ENCODE data around the gene KIF5C. TPM values are rescaled to one million over a fixed set of nuclear protein-coding genes. Genes with fewer than 3 reads are reported as not detected.

KIF5C gene
- polyA plus RNA-seq, 2 donors = 0.16 to 0.18 TPM

- WGBS, 2 donors = 76 to 81% methylated on average over 6 of the region's 6 CpGs
- H3K27me3 ChIP-seq (ENCODE audit: control insufficient read depth in 1 of 2, insufficient read depth in 2 of 2, low read length in 2 of 2) = peaks cover 0 to 3% of the 10 kb centered on the region in 2 donors
- no peak overlapping the region for H3K4me3 ChIP-seq (ENCODE audit: low read depth in 1 of 2, low read length in 2 of 2)
- H3K36me3 ChIP-seq (ENCODE audit: control insufficient read depth in 2 of 2, insufficient read depth in 2 of 2, low read length in 1 of 2) = no peaks in the 10 kb centered on the region
- no peak overlapping the region for H3K27ac ChIP-seq (ENCODE audit: low read depth in 2 of 2, low read length in 1 of 2)
- H3K4me1 ChIP-seq (ENCODE audit: control insufficient read depth in 2 of 2, insufficient read depth in 2 of 2, low read length in 1 of 2) = no peaks in the 10 kb centered on the region
- H3K9me3 ChIP-seq (ENCODE audit: control insufficient read depth in 2 of 2, insufficient read depth in 1 of 2, low read depth in 1 of 2, low read length in 1 of 2) = no peaks in the 10 kb centered on the region
These were observed 112.3 kb downstream of the KIF5C start for GRCh38 chr2:148987286-148987685.

GRCh38 chr2:148988337-148988736 lies 113.3 kb downstream of the KIF5C start:
- Histone ChIP-seq H3K4me3 (ENCODE audit: low read depth in 1 of 2, low read length in 2 of 2) (no peak overlapping the region), H3K27ac (ENCODE audit: low read depth in 2 of 2, low read length in 1 of 2) (no peak overlapping the region), H3K4me1 (ENCODE audit: control insufficient read depth in 2 of 2, insufficient read depth in 2 of 2, low read length in 1 of 2) (no peaks in the 10 kb centered on the region), H3K9me3 (ENCODE audit: control insufficient read depth in 2 of 2, insufficient read depth in 1 of 2, low read depth in 1 of 2, low read length in 1 of 2) (no peaks in the 10 kb centered on the region), H3K36me3 (ENCODE audit: control insufficient read depth in 2 of 2, insufficient read depth in 2 of 2, low read length in 1 of 2) (no peaks in the 10 kb centered on the region), H3K27me3 (ENCODE audit: control insufficient read depth in 1 of 2, insufficient read depth in 2 of 2, low read length in 2 of 2) (peaks cover 0 to 3% of the 10 kb centered on the region in 2 donors)
- 74 to 96% methylated on average over 1 of the region's 1 CpG for WGBS, 2 donors

GRCh38 chr2:148989882-148990493 lies 115.0 kb downstream of the KIF5C start:
- 27 to 28% methylated on average over 6 of the region's 6 CpGs for WGBS, 2 donors
- no peak overlapping the region for H3K27ac ChIP-seq (ENCODE audit: low read depth in 2 of 2, low read length in 1 of 2)

DNA sequence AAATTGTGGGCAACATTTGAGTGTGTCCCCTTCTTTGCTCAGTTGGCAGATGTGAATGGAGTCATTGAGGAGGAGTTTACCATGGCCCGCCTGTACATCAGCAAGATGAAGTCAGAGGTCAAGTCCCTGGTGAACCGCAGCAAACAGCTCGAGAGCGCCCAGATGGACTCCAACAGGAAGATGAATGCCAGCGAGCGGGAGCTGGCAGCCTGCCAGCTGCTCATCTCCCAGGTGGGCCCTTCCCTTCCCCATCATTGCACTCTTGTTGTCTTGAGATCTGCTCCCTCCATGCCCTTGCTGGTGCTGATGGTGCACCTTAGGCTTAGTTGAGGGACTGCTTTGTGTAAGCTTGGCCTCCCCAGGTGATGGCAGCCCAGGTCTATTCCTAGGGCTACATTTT lies 115.9 kb downstream of the KIF5C start:
- WGBS, 2 donors = 64 to 74% methylated on average over 6 of the region's 6 CpGs

More at GRCh38 chr2:148989882-148990493, 115.0 kb downstream of the KIF5C start:
- no peaks in the 10 kb centered on the region for H3K4me1 ChIP-seq (ENCODE audit: control insufficient read depth in 2 of 2, insufficient read depth in 2 of 2, low read length in 1 of 2)
- H3K36me3 ChIP-seq (ENCODE audit: control insufficient read depth in 2 of 2, insufficient read depth in 2 of 2, low read length in 1 of 2) = peaks cover 4 to 5% of the 10 kb centered on the region in 2 donors
- no peaks in the 10 kb centered on the region for H3K9me3 ChIP-seq (ENCODE audit: control insufficient read depth in 2 of 2, insufficient read depth in 1 of 2, low read depth in 1 of 2, low read length in 1 of 2)
- peaks cover 0 to 3% of the 10 kb centered on the region in 2 donors for H3K27me3 ChIP-seq (ENCODE audit: control insufficient read depth in 1 of 2, insufficient read depth in 2 of 2, low read length in 2 of 2)
- H3K4me3 ChIP-seq (ENCODE audit: low read depth in 1 of 2, low read length in 2 of 2) = no peak overlapping the region

GRCh38 chr2:148992448-148992847 lies 117.4 kb downstream of the KIF5C start:
- H3K27me3 ChIP-seq (ENCODE audit: control insufficient read depth in 1 of 2, insufficient read depth in 2 of 2, low read length in 2 of 2) = peaks cover 0 to 3% of the 10 kb centered on the region in 2 donors
- H3K36me3 ChIP-seq (ENCODE audit: control insufficient read depth in 2 of 2, insufficient read depth in 2 of 2, low read length in 1 of 2) = peaks cover 4 to 5% of the 10 kb centered on the region in 2 donors
- H3K27ac ChIP-seq (ENCODE audit: low read depth in 2 of 2, low read length in 1 of 2) = no peak overlapping the region
- no peaks in the 10 kb centered on the region for H3K4me1 ChIP-seq (ENCODE audit: control insufficient read depth in 2 of 2, insufficient read depth in 2 of 2, low read length in 1 of 2)
- no peaks in the 10 kb centered on the region for H3K9me3 ChIP-seq (ENCODE audit: control insufficient read depth in 2 of 2, insufficient read depth in 1 of 2, low read depth in 1 of 2, low read length in 1 of 2)
- no peak overlapping the region for H3K4me3 ChIP-seq (ENCODE audit: low read depth in 1 of 2, low read length in 2 of 2)

More for the DNA sequence above, 115.9 kb downstream of the KIF5C start:
- H3K4me1 ChIP-seq (ENCODE audit: control insufficient read depth in 2 of 2, insufficient read depth in 2 of 2, low read length in 1 of 2) = no peaks in the 10 kb centered on the region
- H3K27ac ChIP-seq (ENCODE audit: low read depth in 2 of 2, low read length in 1 of 2) = no peak overlapping the region
- H3K27me3 ChIP-seq (ENCODE audit: control insufficient read depth in 1 of 2, insufficient read depth in 2 of 2, low read length in 2 of 2) = peaks cover 0 to 3% of the 10 kb centered on the region in 2 donors
- peaks cover 4 to 5% of the 10 kb centered on the region in 2 donors for H3K36me3 ChIP-seq (ENCODE audit: control insufficient read depth in 2 of 2, insufficient read depth in 2 of 2, low read length in 1 of 2)
- no peaks in the 10 kb centered on the region for H3K9me3 ChIP-seq (ENCODE audit: control insufficient read depth in 2 of 2, insufficient read depth in 1 of 2, low read depth in 1 of 2, low read length in 1 of 2)
- H3K4me3 ChIP-seq (ENCODE audit: low read depth in 1 of 2, low read length in 2 of 2) = no peak overlapping the region

GRCh38 chr2:148993351-148993750 lies 118.3 kb downstream of the KIF5C start:
- no peaks in the 10 kb centered on the region for H3K9me3 ChIP-seq (ENCODE audit: control insufficient read depth in 2 of 2, insufficient read depth in 1 of 2, low read depth in 1 of 2, low read length in 1 of 2)
- no peaks in the 10 kb centered on the region for H3K4me1 ChIP-seq (ENCODE audit: control insufficient read depth in 2 of 2, insufficient read depth in 2 of 2, low read length in 1 of 2)
- no peak overlapping the region for H3K27ac ChIP-seq (ENCODE audit: low read depth in 2 of 2, low read length in 1 of 2)
- H3K27me3 ChIP-seq (ENCODE audit: control insufficient read depth in 1 of 2, insufficient read depth in 2 of 2, low read length in 2 of 2) = peaks cover 0 to 3% of the 10 kb centered on the region in 2 donors
- WGBS, 2 donors = 71 to 74% methylated on average over 3 of the region's 3 CpGs
- H3K36me3 ChIP-seq (ENCODE audit: control insufficient read depth in 2 of 2, insufficient read depth in 2 of 2, low read length in 1 of 2) = peaks cover 4 to 5% of the 10 kb centered on the region in 2 donors
- no peak overlapping the region for H3K4me3 ChIP-seq (ENCODE audit: low read depth in 1 of 2, low read length in 2 of 2)

DNA sequence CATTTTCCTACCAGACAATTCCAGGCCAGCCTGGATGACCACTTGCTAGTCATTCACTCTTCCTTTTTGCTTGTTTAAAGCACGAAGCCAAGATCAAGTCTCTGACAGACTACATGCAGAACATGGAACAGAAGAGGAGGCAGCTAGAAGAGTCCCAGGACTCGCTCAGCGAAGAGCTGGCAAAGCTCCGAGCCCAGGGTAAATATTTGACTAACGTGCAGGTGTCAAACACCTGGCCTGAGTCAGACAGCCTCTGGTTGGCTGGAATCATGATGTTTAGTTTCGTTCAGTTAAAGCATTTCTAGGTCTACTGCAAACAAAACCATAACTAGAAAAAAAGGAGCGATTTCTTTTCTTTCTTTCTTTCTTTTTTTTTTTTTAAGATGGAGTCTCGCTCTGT lies 119.3 kb downstream of the KIF5C start:
- 55 to 60% methylated on average over 8 of the region's 8 CpGs for WGBS, 2 donors
- peaks cover 0 to 3% of the 10 kb centered on the region in 2 donors for H3K27me3 ChIP-seq (ENCODE audit: control insufficient read depth in 1 of 2, insufficient read depth in 2 of 2, low read length in 2 of 2)
- no peaks in the 10 kb centered on the region for H3K4me1 ChIP-seq (ENCODE audit: control insufficient read depth in 2 of 2, insufficient read depth in 2 of 2, low read length in 1 of 2)
- H3K27ac ChIP-seq (ENCODE audit: low read depth in 2 of 2, low read length in 1 of 2) = no peak overlapping the region
- H3K9me3 ChIP-seq (ENCODE audit: control insufficient read depth in 2 of 2, insufficient read depth in 1 of 2, low read depth in 1 of 2, low read length in 1 of 2) = no peaks in the 10 kb centered on the region
- no peak overlapping the region for H3K4me3 ChIP-seq (ENCODE audit: low read depth in 1 of 2, low read length in 2 of 2)
- peaks cover 4 to 5% of the 10 kb centered on the region in 2 donors for H3K36me3 ChIP-seq (ENCODE audit: control insufficient read depth in 2 of 2, insufficient read depth in 2 of 2, low read length in 1 of 2)

DNA sequence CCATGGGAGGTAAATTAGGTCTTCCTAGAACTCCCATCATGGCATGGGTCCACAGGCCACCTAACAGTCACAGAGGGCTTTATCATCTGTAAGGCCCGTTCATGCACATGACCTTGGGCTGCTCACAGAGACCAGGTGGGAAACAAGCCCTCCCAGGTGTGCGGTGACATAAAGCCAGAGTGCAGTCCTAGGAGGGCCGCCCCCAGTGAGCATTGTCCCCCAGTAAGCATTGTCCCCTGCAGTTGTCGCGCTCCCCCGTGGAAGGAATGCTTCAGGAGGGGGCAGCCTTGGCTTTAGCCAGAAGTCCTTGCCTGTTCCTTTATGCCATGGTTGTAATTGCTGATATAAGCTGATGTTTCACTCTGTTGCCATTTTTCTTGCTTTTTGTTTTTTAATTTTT lies 121.8 kb downstream of the KIF5C start:
- no peak overlapping the region for H3K27ac ChIP-seq (ENCODE audit: low read depth in 2 of 2, low read length in 1 of 2)
- 88 to 93% methylated on average over 6 of the region's 6 CpGs for WGBS, 2 donors
- no peak overlapping the region for H3K4me3 ChIP-seq (ENCODE audit: low read depth in 1 of 2, low read length in 2 of 2)
- H3K9me3 ChIP-seq (ENCODE audit: control insufficient read depth in 2 of 2, insufficient read depth in 1 of 2, low read depth in 1 of 2, low read length in 1 of 2) = no peaks in the 10 kb centered on the region
- no peaks in the 10 kb centered on the region for H3K27me3 ChIP-seq (ENCODE audit: control insufficient read depth in 1 of 2, insufficient read depth in 2 of 2, low read length in 2 of 2)
- peaks cover 4 to 5% of the 10 kb centered on the region in 2 donors for H3K36me3 ChIP-seq (ENCODE audit: control insufficient read depth in 2 of 2, insufficient read depth in 2 of 2, low read length in 1 of 2)
- peaks cover 0 to 2% of the 10 kb centered on the region in 2 donors for H3K4me1 ChIP-seq (ENCODE audit: control insufficient read depth in 2 of 2, insufficient read depth in 2 of 2, low read length in 1 of 2)

DNA sequence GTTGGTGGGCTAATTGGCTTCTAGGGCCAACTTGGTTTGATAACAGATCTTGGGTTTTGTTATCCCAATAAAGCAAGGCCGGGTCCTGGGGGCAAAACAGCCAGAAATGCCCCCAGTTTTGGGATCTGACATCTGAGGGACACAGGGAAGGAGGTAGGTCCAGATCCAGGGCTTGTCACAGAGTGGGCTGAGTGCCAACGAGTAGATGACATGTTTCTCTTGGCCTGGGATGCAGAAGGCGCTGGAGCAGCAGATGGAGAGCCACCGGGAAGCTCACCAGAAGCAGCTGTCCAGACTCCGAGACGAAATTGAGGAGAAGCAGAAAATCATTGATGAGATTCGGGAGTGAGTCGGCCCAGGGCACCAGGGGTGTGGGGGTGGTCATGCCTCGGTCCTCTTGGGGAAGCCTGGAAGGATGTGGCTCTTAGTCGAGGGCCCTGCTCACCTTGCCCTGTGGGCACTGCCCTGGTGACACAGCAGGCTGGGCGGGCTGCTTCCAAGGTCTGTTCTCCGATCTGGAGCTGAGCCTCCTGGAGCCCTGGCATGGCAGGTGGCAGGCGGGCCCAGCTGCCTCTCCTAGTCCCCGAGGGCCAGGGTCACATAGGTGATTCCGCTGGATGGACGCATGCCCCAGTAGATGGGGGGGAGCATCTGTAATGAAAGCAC lies 123.3 kb downstream of the KIF5C start:
- Histone ChIP-seq H3K4me3 (ENCODE audit: low read depth in 1 of 2, low read length in 2 of 2) (no peak overlapping the region), H3K27me3 (ENCODE audit: control insufficient read depth in 1 of 2, insufficient read depth in 2 of 2, low read length in 2 of 2) (no peaks in the 10 kb centered on the region), H3K4me1 (ENCODE audit: control insufficient read depth in 2 of 2, insufficient read depth in 2 of 2, low read length in 1 of 2) (peaks cover 0 to 2% of the 10 kb centered on the region in 2 donors), H3K36me3 (ENCODE audit: control insufficient read depth in 2 of 2, insufficient read depth in 2 of 2, low read length in 1 of 2) (peaks cover 4 to 5% of the 10 kb centered on the region in 2 donors), H3K27ac (ENCODE audit: low read depth in 2 of 2, low read length in 1 of 2) (no peak overlapping the region), H3K9me3 (ENCODE audit: control insufficient read depth in 2 of 2, insufficient read depth in 1 of 2, low read depth in 1 of 2, low read length in 1 of 2) (no peaks in the 10 kb centered on the region)
- WGBS, 2 donors = 81 to 88% methylated on average over 16 of the region's 16 CpGs

DNA sequence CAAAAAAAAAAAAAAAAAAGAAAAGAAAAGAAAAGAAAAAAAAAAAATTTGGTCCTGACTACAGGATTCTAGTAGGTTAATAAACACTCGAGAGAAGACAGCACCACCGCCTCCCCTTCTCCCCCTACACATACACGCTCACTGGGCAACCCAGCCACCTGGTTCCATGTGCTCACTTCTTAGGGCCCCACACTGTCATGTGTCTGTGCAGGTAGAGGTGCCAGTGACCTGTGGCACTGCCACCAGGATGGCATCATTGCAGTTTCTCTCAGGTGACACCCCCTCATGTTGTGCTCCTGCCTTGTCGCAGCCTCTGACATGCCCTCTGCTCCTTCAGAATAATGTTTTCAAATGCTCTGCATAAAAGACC lies 123.8 kb downstream of the KIF5C start:
- 93 to 96% methylated on average over 4 of the region's 4 CpGs for WGBS, 2 donors
- Histone ChIP-seq H3K4me3 (ENCODE audit: low read depth in 1 of 2, low read length in 2 of 2) (no peak overlapping the region), H3K27me3 (ENCODE audit: control insufficient read depth in 1 of 2, insufficient read depth in 2 of 2, low read length in 2 of 2) (no peaks in the 10 kb centered on the region), H3K36me3 (ENCODE audit: control insufficient read depth in 2 of 2, insufficient read depth in 2 of 2, low read length in 1 of 2) (peaks cover 4 to 5% of the 10 kb centered on the region in 2 donors), H3K4me1 (ENCODE audit: control insufficient read depth in 2 of 2, insufficient read depth in 2 of 2, low read length in 1 of 2) (peaks cover 0 to 2% of the 10 kb centered on the region in 2 donors), H3K27ac (ENCODE audit: low read depth in 2 of 2, low read length in 1 of 2) (no peak overlapping the region), H3K9me3 (ENCODE audit: control insufficient read depth in 2 of 2, insufficient read depth in 1 of 2, low read depth in 1 of 2, low read length in 1 of 2) (no peaks in the 10 kb centered on the region)

Measured in esophagus (tissue), 2 donors.